SK-N-SH treated with all-trans-retinoic acid at 6 μM for 48 hours (cell line): ENCODE results near the gene CST3.

Source experiments
- ATAC-seq: fragments of 200-7000 bp; cut with Tn5 transposase; 3 replicates; pipeline ENCODE4 v1.9.1; 2020; ENCODE audit warnings: mild to moderate bottlenecking, moderate library complexity
- BACH2 ChIP-seq: fragments of 250-450 bp; sonication (Bioruptor Pico); IDR thresholded peaks from 2 replicates; pipeline ENCODE4 v1.9.0; 2021; ENCODE audit warnings: mild to moderate bottlenecking, borderline replicate concordance
- CREB5 ChIP-seq: fragments of 250-450 bp; sonication (Bioruptor Pico); IDR thresholded peaks from 2 replicates; pipeline ENCODE4 v1.5.1; 2020; ENCODE audit warnings: low read depth, mild to moderate bottlenecking, moderate library complexity
- CSDC2 ChIP-seq: fragments of 250-450 bp; sonication (Bioruptor Pico); IDR thresholded peaks from 2 replicates; pipeline ENCODE4 v1.5.0; 2020; ENCODE audit warnings: mild to moderate bottlenecking, moderate library complexity
- CSRNP3 ChIP-seq: fragments of 250-450 bp; sonication (Bioruptor Pico); IDR thresholded peaks from 2 replicates; pipeline ENCODE4 v1.5.1; 2021; ENCODE audit warnings: mild to moderate bottlenecking, moderate library complexity
- ESRRG ChIP-seq: fragments of 250-450 bp; sonication (Bioruptor Pico); IDR thresholded peaks from 2 replicates; pipeline ENCODE4 v1.6.1; 2021; ENCODE audit warnings: mild to moderate bottlenecking
- GLIS3 ChIP-seq: fragments of 250-450 bp; sonication (Bioruptor Pico); IDR thresholded peaks from 2 replicates; pipeline ENCODE4 v1.5.0; 2020; ENCODE audit warnings: mild to moderate bottlenecking, moderate library complexity
- ISL1 ChIP-seq: fragments of 250-450 bp; sonication (Bioruptor Pico); IDR thresholded peaks from 2 replicates; pipeline ENCODE4 v2.1.2; 2022; ENCODE audit warnings: mild to moderate bottlenecking, moderate library complexity
- OSR1 ChIP-seq: fragments of 250-450 bp; sonication (Bioruptor Pico); IDR thresholded peaks from 2 replicates; pipeline ENCODE4 v1.8.0; 2022; ENCODE audit warnings: moderate library complexity, mild to moderate bottlenecking, inconsistent platforms
- PATZ1 ChIP-seq: fragments of 250-450 bp; sonication (Bioruptor Pico); IDR thresholded peaks from 2 replicates; pipeline ENCODE4 v1.8.0; 2020; ENCODE audit warnings: mild to moderate bottlenecking, moderate library complexity, borderline replicate concordance
- POU6F1 ChIP-seq: fragments of 250-450 bp; sonication (Bioruptor Pico); IDR thresholded peaks from 2 replicates; pipeline ENCODE4 v1.8.0; 2021; ENCODE audit warnings: low read depth, mild to moderate bottlenecking, moderate library complexity, borderline replicate concordance
- PPARA ChIP-seq: fragments of 250-450 bp; sonication (Bioruptor Pico); IDR thresholded peaks from 2 replicates; pipeline ENCODE4 v1.5.0; 2020; ENCODE audit warnings: mild to moderate bottlenecking, borderline replicate concordance
- RARB ChIP-seq: fragments of 250-450 bp; sonication (Bioruptor Pico); IDR thresholded peaks from 2 replicates; pipeline ENCODE4 v1.8.0; 2021; ENCODE audit warnings: mild to moderate bottlenecking, moderate library complexity
- SNAI2 ChIP-seq: fragments of 250-450 bp; sonication (Bioruptor Pico); IDR thresholded peaks from 2 replicates; pipeline ENCODE4 v1.5.0; 2020; ENCODE audit warnings: mild to moderate bottlenecking, moderate library complexity
- TCF4 ChIP-seq: fragments of 250-450 bp; sonication (Bioruptor Pico); IDR thresholded peaks from 2 replicates; pipeline ENCODE4 v1.8.0; 2021; ENCODE audit warnings: mild to moderate bottlenecking, moderate library complexity, borderline replicate concordance
- TOX ChIP-seq: fragments of 250-450 bp; sonication (Bioruptor Pico); IDR thresholded peaks from 2 replicates; pipeline ENCODE4 v1.8.0; 2021; ENCODE audit warnings: mild to moderate bottlenecking, moderate library complexity, borderline replicate concordance
- TSHZ2 ChIP-seq: fragments of 250-450 bp; sonication (Bioruptor Pico); IDR thresholded peaks from 2 replicates; pipeline ENCODE4 v1.5.0; 2020; ENCODE audit warnings: mild to moderate bottlenecking, moderate library complexity
- ZFP3 ChIP-seq: fragments of 250-450 bp; sonication (Bioruptor Pico); IDR thresholded peaks from 2 replicates; pipeline ENCODE4 v1.5.0; 2020; ENCODE audit warnings: mild to moderate bottlenecking, moderate library complexity
- ZFP30 ChIP-seq: fragments of 450-650 bp; formaldehyde crosslinking; IDR thresholded peaks from 2 replicates; pipeline ENCODE4 v1.5.0; 2022; ENCODE audit warnings: mild to moderate bottlenecking, moderate library complexity
- ZNF565 ChIP-seq: fragments of 450-650 bp; formaldehyde crosslinking; conservative IDR thresholded peaks from 2 replicates; pipeline ENCODE4 v1.5.0; 2020; ENCODE audit warnings: low read depth, mild to moderate bottlenecking, moderate library complexity
- ZNF70 ChIP-seq: fragments of 450-650 bp; formaldehyde crosslinking; IDR thresholded peaks from 2 replicates; pipeline ENCODE4 v1.5.0; 2020; ENCODE audit warnings: mild to moderate bottlenecking, moderate library complexity
- ZNF8 ChIP-seq: fragments of 450-650 bp; formaldehyde crosslinking; IDR thresholded peaks from 2 replicates; pipeline ENCODE4 v1.5.0; 2020; ENCODE audit warnings: mild to moderate bottlenecking, moderate library complexity

CST3 gene

GRCh38 chr20:23672158-23672557 lies 34.4 kb upstream of the CST3 start:
- TF ChIP-seq CREB5: no peak
- no peak for TF ChIP-seq ZNF8
- no peak for TF ChIP-seq ZFP3 (CRISPR knock-in tag)
- TF ChIP-seq TOX (CRISPR knock-in tag): no peak
- TF ChIP-seq PPARA: no peak
- ATAC-seq: no peak

- no peak for ATAC-seq
- TF ChIP-seq TSHZ2 (CRISPR knock-in tag) (no peak), TCF4 (CRISPR knock-in tag) (no peak), RARB (CRISPR knock-in tag) (no peak), ZNF8 (no peak), POU6F1 (CRISPR knock-in tag) (no peak), SNAI2 (CRISPR knock-in tag) (no peak), BACH2 (no peak), ZFP30 (CRISPR knock-in tag) (no peak), CSDC2 (no peak), PPARA (no peak), ZNF565 (CRISPR knock-in tag) (no peak)
Observed at GRCh38 chr20:23671479-23671878, 33.7 kb upstream of the CST3 start.

- TF ChIP-seq ZNF70 (CRISPR knock-in tag) (no peak), POU6F1 (CRISPR knock-in tag) (no peak), GLIS3 (CRISPR knock-in tag) (no peak), OSR1 (CRISPR knock-in tag) (no peak), ZNF565 (CRISPR knock-in tag) (no peak), TOX (CRISPR knock-in tag) (no peak), CREB5 (no peak), ZFP3 (CRISPR knock-in tag) (no peak), SNAI2 (CRISPR knock-in tag) (no peak), ZFP30 (CRISPR knock-in tag) (no peak), TSHZ2 (CRISPR knock-in tag) (no peak), RARB (CRISPR knock-in tag) (no peak), ISL1 (no peak), PPARA (no peak), TCF4 (CRISPR knock-in tag) (no peak), CSRNP3 (no peak), PATZ1 (no peak), ZNF8 (no peak), ESRRG (CRISPR knock-in tag) (no peak), BACH2 (no peak)
- TF ChIP-seq, all 23 proteins: peak for 0
- no peak for ATAC-seq
Observed at GRCh38 chr20:23670361-23670760, 32.6 kb upstream of the CST3 start.
